Gastrocnemius medialis (tissue), 4 donors: ENCODE measurements around the gene TTC9C. TPM values are rescaled to one million over a fixed set of nuclear protein-coding genes. Genes with fewer than 3 reads are reported as not detected.
A peak's percentile ranks its signal among the peaks of the same experiment; 100 is the strongest.

Experiments
- ATAC-seq, 2 donors: fragments of 150-250 bp; one replicate each; pipeline ENCODE4 v1.9.1; 2016
- DNase-seq, 2 donors: peaks; one replicate each; pipeline ENCODE4 v3.0.0-alpha.2; 2019
- H3K27ac ChIP-seq, 4 donors: fragments of 200-600 bp; sonication (generic); 1 replicate in 1 of 4; 2 replicates in 3 of 4; pipeline ENCODE4 v1.5.1; 2016 to 2018; ENCODE audit warnings: mild to moderate bottlenecking in 2 of 4, moderate library complexity in 1 of 4
- H3K27me3 ChIP-seq, 3 donors: fragments of 200-600 bp; sonication (generic) in 2 of 3; 1 replicate in 1 of 3; 2 replicates in 2 of 3; pipeline versions ENCODE4 v1.5.1 to v1.6.0; 2016 to 2019; ENCODE audit warnings: mild to moderate bottlenecking in 1 of 3, moderate library complexity in 1 of 3
- H3K36me3 ChIP-seq, 2 donors: fragments of 200-600 bp; sonication (generic) in 1 of 2; one replicate each; pipeline ENCODE4 v1.5.1; 2017 to 2018
- H3K4me1 ChIP-seq, 2 donors: fragments of 200-600 bp; sonication (generic) in 1 of 2; one replicate each; pipeline ENCODE4 v1.5.1; 2016 to 2017; ENCODE audit warnings: mild to moderate bottlenecking in 2 of 2
- H3K4me3 ChIP-seq, 4 donors: fragments of 200-600 bp; sonication (generic) in 3 of 4; 1 replicate in 1 of 4; 2 replicates in 3 of 4; pipeline ENCODE4 v1.5.1; 2016 to 2019; ENCODE audit warnings: mild to moderate bottlenecking in 2 of 4
- H3K9me3 ChIP-seq, 3 donors: fragments of 200-600 bp; sonication (generic) in 2 of 3; 1 replicate in 1 of 3; 2 replicates in 2 of 3; pipeline ENCODE4 v1.5.1; 2016 to 2019
- POLR2A ChIP-seq, 2 donors: fragments of 450-650 bp; IDR thresholded peaks; one replicate each; pipeline ENCODE4 v1.6.1; 2017; ENCODE audit warnings: antibody characterized with exemption in 2 of 2, mild to moderate bottlenecking in 2 of 2, moderate library complexity in 2 of 2
- in situ Hi-C, 4 donors: fragments of 200-750 bp; cut with MboI; loops; one replicate each; pipeline versions ENCODE4 v1.15.0 to v1.8.0; 2017; ENCODE audit warnings: low sequenced_read_pairs in 4 of 4
- intact Hi-C: fragments of 100-400 bp; cut with DNase I; formaldehyde crosslinking; loops from one replicate; pipeline ENCODE4 v1.15.1; 2023; ENCODE audit warnings: low total_unique reads
- total RNA-seq, 4 donors: library from RNA; depleted of rRNA; stranded (reverse); fragments of >200 nt; gene quantifications; one replicate each; pipeline versions ENCODE4 v1.1.0 to v1.2.3, GENCODE V29; 2016
- TF ChIP-seq, protein P1 (sequence below), 5 experiments: fragments of 450-650 bp in 3 of 5; fragments of 200-600 bp in 2 of 5; sonication (generic) in 2 of 5; IDR thresholded peaks in 4 of 5; conservative IDR thresholded peaks in 1 of 5; 1 replicate in 4 of 5; 2 replicates in 1 of 5; pipeline ENCODE4 v1.5.1; 2016 to 2019; ENCODE audit warnings: antibody characterized with exemption in 5 of 5, mild to moderate bottlenecking in 3 of 5, moderate library complexity in 3 of 5

TTC9C gene
- total RNA-seq, 4 donors from 2014 or later = 11.5 to 16.3 (median 14.1) TPM

- no peaks in the 10 kb centered on the region for H3K9me3 ChIP-seq
- peaks cover 18 to 23% of the 10 kb centered on the region in 2 donors for H3K4me1 ChIP-seq
- TF ChIP-seq POLR2A (IDR thresholded peaks at IDR 0.05) = no peak
- TF ChIP-seq, protein P1, sequence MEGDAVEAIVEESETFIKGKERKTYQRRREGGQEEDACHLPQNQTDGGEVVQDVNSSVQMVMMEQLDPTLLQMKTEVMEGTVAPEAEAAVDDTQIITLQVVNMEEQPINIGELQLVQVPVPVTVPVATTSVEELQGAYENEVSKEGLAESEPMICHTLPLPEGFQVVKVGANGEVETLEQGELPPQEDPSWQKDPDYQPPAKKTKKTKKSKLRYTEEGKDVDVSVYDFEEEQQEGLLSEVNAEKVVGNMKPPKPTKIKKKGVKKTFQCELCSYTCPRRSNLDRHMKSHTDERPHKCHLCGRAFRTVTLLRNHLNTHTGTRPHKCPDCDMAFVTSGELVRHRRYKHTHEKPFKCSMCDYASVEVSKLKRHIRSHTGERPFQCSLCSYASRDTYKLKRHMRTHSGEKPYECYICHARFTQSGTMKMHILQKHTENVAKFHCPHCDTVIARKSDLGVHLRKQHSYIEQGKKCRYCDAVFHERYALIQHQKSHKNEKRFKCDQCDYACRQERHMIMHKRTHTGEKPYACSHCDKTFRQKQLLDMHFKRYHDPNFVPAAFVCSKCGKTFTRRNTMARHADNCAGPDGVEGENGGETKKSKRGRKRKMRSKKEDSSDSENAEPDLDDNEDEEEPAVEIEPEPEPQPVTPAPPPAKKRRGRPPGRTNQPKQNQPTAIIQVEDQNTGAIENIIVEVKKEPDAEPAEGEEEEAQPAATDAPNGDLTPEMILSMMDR (IDR thresholded peaks at IDR 0.05 in 4 of 5, conservative IDR thresholded peaks at IDR 0.05 in 1 of 5) = no peak
- H3K4me3 ChIP-seq = peak overlapping the region; percentile 74 to 87 (median 76)
- in situ Hi-C loops (no loop called here), intact Hi-C loops (loop anchor here (5.0 kb wide), 2 partner anchors 87 to 178 kb away; partner anchors contain the start of gene TUT1)
- ATAC-seq (peak; percentile 27 to 29), DNase-seq (peak in 1 of 2 donors; percentile 33)
- peaks cover 0 to 26% of the 10 kb centered on the region in 2 donors for H3K36me3 ChIP-seq
- H3K27ac ChIP-seq = peak overlapping the region; percentile 89 to 99 (median 96)
- H3K27me3 ChIP-seq = no peaks in the 10 kb centered on the region
Observed at GRCh38 chr11:62770778-62771143, 42.5 kb downstream of the TTC9C start.

- H3K4me1 ChIP-seq = peaks cover 18 to 23% of the 10 kb centered on the region in 2 donors
- ATAC-seq = peak; percentile 92 to 97
- peaks cover 0 to 26% of the 10 kb centered on the region in 2 donors for H3K36me3 ChIP-seq
- intact Hi-C loops (loop anchor here (5.0 kb wide), 2 partner anchors 86 to 179 kb away; partner anchors contain the start of gene TUT1), in situ Hi-C loops (no loop called here)
- no peaks in the 10 kb centered on the region for H3K27me3 ChIP-seq
- H3K9me3 ChIP-seq = no peaks in the 10 kb centered on the region
- peak within 1 kb of the TSS; percentile 89 to 99 (median 96) for H3K27ac ChIP-seq
- H3K4me3 ChIP-seq = peak within 1 kb of the TSS; percentile 74 to 87 (median 76)
- DNase-seq = peak; percentile 99
- peak in 1 of 2 donors; percentile 45 for TF ChIP-seq POLR2A (IDR thresholded peaks at IDR 0.05)
- TF ChIP-seq, protein P1 (IDR thresholded peaks at IDR 0.05 in 4 of 5, conservative IDR thresholded peaks at IDR 0.05 in 1 of 5) = peak in 1 of 5 experiments; percentile 38
Observed at GRCh38 chr11:62771144-62772021, 43.1 kb downstream of the TTC9C start, which contains the start of gene TAF6L. TAF6L (plus strand) TSS chr11:62771396; CDS start chr11:62775784, 4,388 bp downstream.

DNA sequence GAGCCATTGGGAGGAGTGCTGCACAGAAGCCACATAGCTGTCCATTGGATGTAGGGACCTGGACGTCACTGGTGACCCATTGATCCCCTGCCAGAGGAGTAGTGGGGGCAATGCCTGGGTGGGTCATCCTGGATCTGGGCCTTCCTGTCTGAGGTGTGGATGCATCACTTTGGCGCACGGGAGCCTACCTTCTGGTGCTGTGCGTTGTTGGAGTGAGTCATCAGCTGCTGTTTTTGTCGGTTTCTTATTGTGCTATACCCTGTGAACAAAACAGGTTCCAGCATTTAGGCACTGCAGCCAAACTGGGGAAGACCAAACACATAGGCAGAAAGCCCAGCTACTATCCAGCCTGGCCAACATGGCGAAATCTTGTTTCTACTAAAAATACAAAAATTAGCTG, 46.1 kb downstream of the TTC9C start:
- DNase-seq = no peak

DNA sequence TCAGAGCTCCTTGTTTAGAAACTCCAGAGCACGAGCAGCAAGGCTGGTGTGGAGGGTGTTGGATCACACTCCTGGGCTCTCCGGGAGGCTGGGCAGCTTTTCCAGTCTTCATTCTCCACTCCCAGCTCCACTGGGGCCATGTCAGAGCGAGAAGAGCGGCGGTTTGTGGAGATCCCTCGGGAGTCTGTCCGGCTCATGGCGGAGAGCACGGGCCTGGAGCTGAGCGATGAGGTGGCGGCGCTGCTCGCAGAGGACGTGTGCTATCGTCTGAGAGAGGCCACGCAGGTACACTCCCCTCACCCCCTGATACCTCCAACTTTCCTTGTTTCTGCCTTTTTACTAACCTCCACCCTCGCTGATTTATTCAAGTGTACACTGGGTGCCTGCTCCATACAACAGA, 47.4 kb downstream of the TTC9C start:
- H3K9me3 ChIP-seq = no peaks in the 10 kb centered on the region
- peaks cover 10 to 14% of the 10 kb centered on the region in 2 donors for H3K4me1 ChIP-seq
- TF ChIP-seq, protein P1 (IDR thresholded peaks at IDR 0.05 in 4 of 5, conservative IDR thresholded peaks at IDR 0.05 in 1 of 5) = no peak
- no peak for TF ChIP-seq POLR2A (IDR thresholded peaks at IDR 0.05)
- DNase-seq (no peak), ATAC-seq (no peak)
- H3K27ac ChIP-seq = no peak overlapping the region
- no peaks in the 10 kb centered on the region for H3K27me3 ChIP-seq
- intact Hi-C loops (no loop called here), in situ Hi-C loops (no loop called here)
- peaks cover 0 to 39% of the 10 kb centered on the region in 2 donors for H3K36me3 ChIP-seq
- no peak overlapping the region for H3K4me3 ChIP-seq

More for the DNA sequence above, 46.1 kb downstream of the TTC9C start:
- H3K4me3 ChIP-seq = no peak overlapping the region
- no peaks in the 10 kb centered on the region for H3K9me3 ChIP-seq
- in situ Hi-C loops = no loop called here
- peaks cover 18 to 23% of the 10 kb centered on the region in 2 donors for H3K4me1 ChIP-seq
- no peak for ATAC-seq
- intact Hi-C loops = loop anchor here (5.0 kb wide), 2 partner anchors 83 to 182 kb away; partner anchors contain the start of gene TUT1
- no peaks in the 10 kb centered on the region for H3K27me3 ChIP-seq
- no peak overlapping the region for H3K27ac ChIP-seq
- TF ChIP-seq, protein P1 (IDR thresholded peaks at IDR 0.05 in 4 of 5, conservative IDR thresholded peaks at IDR 0.05 in 1 of 5) = no peak
- no peak for TF ChIP-seq POLR2A (IDR thresholded peaks at IDR 0.05)
- peaks cover 0 to 32% of the 10 kb centered on the region in 2 donors for H3K36me3 ChIP-seq
